Caki2 (cell line): ENCODE measurements around the gene SLC37A1. TPM values are rescaled to one million over a fixed set of nuclear protein-coding genes. Genes with fewer than 3 reads are reported as not detected.
"Not testable (repeated sequence)": the region's sequence is repeated elsewhere in the genome, so short reads cannot be mapped to it uniquely, and the experiment has no call there.

Experiments
- DNase-seq: peaks from one replicate; pipeline ENCODE4 v3.0.0-alpha.2; 2015; ENCODE audit warnings: low read depth
- in situ Hi-C: cut with HindIII; loops from 2 replicates; pipeline ENCODE4 v1.10.0; 2016; ENCODE audit warnings: low sequenced_read_pairs, low pct_unique_long_range_greater_than_20kb, mixed read lengths
- total RNA-seq: library from RNA; depleted of rRNA; stranded (reverse); fragments of >200 nt; shearing (Covaris generic); gene quantifications from 2 replicates; pipeline ENCODE4 v1.2.3, GENCODE V29; 2014; ENCODE audit warnings: low replicate concordance

The SLC37A1 gene
- total RNA-seq, 1 experiment from 2014 or later = 39.8 TPM

DNA sequence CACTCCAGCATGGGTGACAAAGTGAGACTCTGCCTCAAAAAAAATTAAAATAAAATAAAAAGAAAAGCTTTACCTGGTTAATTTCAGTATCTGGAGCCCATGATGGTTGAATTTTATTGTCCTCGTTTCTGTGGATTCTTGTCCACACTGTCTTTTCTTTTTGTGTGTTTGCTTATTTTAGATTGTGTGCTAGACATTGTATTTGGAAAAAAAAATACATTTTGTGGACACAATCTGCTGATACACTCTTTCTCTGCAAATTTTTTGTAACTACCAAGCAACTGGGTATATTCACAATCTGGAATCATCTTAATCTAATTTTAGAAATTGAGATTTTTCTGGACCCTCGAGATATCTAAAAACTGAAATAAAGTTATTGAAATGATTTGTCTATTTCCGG lies 98.2 kb downstream of the SLC37A1 start:
- no peak for DNase-seq
- in situ Hi-C loops = no loop called here

DNA sequence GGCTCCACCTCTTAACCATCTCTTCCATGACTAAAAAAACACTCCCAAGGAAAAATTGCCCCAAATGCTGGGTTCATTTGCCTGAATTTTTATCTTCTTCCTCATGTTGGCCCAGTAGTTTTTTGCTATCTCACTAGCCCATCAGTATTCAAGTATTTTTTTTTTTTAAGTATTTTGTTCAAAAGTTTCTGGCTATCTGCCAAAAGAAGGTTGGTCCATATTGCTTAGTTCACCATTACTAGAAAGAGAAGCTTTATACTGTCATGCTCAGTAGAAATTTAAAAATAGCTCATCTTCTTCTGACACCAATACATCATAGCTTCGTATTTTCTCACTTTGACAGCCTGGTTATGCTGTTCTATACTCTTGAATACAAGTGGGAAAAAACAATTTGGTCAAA lies 98.7 kb downstream of the SLC37A1 start:
- in situ Hi-C loops = no loop called here
- DNase-seq = no peak

DNA sequence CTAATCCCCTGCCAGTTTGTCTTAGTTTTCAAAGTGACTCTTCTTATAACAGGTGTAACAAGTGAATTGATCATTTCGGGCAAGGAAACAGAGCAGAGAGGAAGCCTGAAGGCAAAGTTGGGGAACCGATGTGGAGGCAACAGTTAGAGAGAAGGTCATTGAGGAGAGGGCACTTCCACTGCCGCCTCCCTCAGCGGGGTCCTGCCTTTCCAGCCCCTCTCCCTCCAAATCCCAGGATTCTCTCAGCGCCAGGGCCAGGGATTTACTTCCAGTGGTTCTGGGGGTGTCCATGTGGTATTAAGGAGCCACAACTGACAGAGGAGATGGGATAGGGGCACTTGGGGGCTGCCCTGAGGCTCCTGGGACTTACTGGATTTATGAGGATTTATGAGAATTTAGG lies 100.1 kb downstream of the SLC37A1 start:
- in situ Hi-C loops = no loop called here
- no peak for DNase-seq

- in situ Hi-C loops = no loop called here
- no peak for DNase-seq
These were observed 100.7 kb downstream of the SLC37A1 start for GRCh38 chr21:42614396-42614795.

DNA sequence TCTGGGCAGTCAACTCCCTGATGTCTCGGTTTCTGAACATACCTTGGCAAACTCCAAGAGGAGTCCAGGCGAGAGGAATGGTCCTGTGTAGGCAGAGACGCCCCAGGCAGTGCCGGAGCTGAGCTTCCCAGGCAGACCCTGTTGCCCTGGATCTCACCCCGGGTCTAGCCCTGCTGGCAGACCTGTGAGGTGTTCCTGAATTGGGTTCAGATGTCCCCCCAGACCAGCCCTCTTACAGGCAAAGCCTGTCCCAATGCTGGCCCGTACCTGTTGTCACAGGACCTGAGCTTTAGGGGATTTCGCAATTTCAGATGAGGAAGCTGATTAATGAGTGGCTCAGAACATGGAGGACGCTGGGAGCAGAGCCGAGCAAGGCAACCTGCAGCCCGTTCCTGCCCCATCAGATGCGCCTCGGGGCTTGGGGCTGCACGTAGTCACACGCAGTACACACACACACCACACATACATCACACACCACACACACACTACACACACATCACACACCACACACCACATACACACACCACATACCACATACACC lies 101.2 kb downstream of the SLC37A1 start:
- in situ Hi-C loops = no loop called here
- DNase-seq = peak; percentile 51

GRCh38 chr21:42615377-42615776 lies 101.7 kb downstream of the SLC37A1 start:
- in situ Hi-C loops, DNase-seq: not testable (repeated sequence)

GRCh38 chr21:42615924-42616323 lies 102.3 kb downstream of the SLC37A1 start:
- in situ Hi-C loops = no loop called here
- DNase-seq = no peak

- in situ Hi-C loops = no loop called here
- no peak for DNase-seq
These were observed 102.8 kb downstream of the SLC37A1 start for GRCh38 chr21:42616446-42616845.

DNA sequence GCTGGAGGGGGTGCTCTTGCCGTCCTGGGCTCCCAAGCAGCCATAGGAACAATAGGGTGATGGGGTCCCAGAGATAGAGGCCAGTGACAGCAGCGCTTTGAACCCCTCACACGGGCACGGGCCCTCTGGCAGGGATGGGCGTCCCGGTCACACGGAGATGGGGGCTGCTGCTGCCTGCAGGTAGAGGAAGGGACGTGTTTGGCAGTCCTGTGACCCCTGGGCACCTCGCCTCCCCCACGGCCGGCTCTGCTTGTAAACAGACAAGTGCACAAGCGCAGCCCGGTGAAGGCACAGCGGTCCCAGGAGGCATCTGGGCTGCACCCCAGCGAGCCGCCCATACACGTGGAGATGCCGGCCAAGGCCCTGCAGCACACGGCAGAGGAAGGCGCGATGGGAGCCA lies 103.3 kb downstream of the SLC37A1 start:
- no peak for DNase-seq
- in situ Hi-C loops = no loop called here

DNA sequence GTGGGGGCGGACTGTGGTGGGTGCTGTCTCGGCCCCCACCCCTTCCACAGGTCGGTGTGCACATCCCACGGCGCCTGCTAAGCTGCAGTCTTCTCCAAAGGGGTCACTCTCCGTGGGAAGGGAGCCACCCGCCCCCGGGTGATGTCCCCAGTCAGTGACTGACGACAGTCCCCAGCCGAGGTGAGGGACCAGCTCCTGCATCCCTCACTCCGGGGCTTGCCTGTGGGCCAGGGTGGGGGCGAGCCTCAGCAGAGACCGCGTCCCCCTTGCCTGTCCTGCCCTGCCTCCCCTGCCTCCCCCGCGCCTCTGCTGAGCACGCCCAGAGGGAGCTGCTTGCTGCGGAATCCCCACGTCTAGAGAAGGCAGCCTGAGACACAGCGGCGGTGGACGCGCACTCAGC lies 103.8 kb downstream of the SLC37A1 start:
- DNase-seq = no peak
- in situ Hi-C loops = no loop called here

DNA sequence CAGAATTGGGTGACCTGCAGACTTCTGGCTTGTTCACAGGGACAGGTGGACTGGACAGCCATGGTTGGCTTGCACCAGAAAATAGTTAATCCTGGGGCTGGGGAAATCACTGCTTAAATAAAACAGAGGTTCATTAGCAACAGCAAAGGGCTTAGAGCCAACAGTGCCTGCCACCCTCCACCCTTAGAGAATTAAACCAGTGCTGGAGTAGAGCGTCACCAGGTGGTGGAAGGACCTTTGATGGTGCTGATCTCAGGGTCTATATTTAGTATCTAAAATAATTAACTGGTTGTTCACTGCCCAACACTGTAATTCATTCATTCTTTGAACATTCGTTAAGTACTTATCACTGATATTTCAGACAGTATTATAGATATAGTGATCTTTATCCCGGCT lies 105.1 kb downstream of the SLC37A1 start:
- DNase-seq = no peak
- in situ Hi-C loops = no loop called here

GRCh38 chr21:42619166-42619565 lies 105.5 kb downstream of the SLC37A1 start:
- in situ Hi-C loops = no loop called here
- no peak for DNase-seq

DNA sequence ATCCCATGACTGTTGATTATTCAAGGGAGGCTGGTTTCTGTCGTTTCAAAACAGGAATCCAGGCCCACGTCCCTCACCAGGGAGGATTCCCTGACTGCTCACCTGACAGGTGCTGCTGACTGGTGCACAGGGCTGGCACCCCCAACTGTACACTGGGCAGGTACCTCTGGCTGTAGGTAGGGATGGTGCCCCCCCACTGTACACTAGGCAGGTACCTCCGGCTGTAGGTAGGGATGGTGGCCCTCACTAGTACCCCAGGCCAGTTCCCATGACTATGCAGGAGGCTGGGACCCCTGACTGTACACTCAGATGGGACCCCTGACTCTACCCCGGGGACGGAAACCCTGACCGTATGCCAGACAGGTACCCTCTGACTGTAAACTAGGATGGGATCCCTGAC lies 106.2 kb downstream of the SLC37A1 start:
- DNase-seq = no peak
- in situ Hi-C loops = no loop called here

DNA sequence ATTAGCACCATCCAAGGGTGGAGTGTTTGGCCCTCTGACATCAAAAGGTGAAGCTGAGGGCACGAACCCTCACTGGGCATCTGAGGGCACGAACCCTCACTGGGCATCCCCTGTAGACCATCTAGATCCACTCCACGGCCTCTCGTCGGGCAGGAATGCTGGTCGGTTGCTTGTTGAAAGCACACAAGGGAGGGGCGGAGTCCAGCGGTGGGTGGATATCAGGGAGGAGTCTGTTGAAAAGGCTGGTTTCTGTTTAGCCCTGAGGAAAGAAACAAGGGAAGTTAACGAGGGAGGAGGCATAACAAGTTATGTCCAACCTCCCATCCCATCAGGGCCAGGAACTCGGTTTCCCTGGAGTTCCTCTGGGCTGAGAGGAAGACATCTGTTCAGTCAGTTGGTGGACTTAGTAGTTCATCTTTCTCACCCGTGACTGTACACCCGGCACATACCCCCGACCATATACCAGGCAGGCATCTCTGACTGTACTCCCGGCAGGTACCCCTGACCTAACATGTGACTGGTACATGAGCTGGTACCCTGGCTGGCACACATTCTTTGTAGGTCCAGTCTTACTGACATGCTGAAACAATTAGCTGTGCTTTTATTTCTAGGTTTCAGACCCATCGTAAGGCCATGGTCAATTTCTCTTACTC lies 107.6 kb downstream of the SLC37A1 start:
- DNase-seq = peak; percentile 61

GRCh38 chr21:42621819-42622177 lies 108.1 kb downstream of the SLC37A1 start:
- peak; percentile 77 for DNase-seq
- in situ Hi-C loops = no loop called here

More for the DNA sequence above, 107.6 kb downstream of the SLC37A1 start:
- in situ Hi-C loops = no loop called here

DNA sequence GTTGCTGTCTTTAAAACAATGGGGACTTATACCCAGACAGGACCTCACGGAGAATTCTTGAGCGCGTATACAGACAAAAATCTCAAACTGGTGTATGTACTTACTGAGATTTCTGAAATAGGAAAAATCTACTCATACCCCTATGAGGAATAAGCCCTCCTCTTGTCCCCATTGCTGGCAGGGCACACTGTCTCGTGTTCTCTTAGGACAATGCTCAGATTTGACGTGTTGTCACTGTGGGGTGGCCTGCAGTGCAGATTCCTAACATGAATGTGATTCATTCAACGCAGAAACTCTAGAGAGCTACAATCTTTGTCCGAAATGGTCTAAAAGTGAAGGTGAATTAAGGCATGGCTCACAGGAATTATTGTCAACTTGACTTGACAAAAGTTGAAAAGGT lies 108.6 kb downstream of the SLC37A1 start:
- no peak for DNase-seq
- in situ Hi-C loops = no loop called here

- in situ Hi-C loops = no loop called here
- DNase-seq = no peak
These were observed 110.0 kb downstream of the SLC37A1 start for GRCh38 chr21:42623694-42624093.

DNA sequence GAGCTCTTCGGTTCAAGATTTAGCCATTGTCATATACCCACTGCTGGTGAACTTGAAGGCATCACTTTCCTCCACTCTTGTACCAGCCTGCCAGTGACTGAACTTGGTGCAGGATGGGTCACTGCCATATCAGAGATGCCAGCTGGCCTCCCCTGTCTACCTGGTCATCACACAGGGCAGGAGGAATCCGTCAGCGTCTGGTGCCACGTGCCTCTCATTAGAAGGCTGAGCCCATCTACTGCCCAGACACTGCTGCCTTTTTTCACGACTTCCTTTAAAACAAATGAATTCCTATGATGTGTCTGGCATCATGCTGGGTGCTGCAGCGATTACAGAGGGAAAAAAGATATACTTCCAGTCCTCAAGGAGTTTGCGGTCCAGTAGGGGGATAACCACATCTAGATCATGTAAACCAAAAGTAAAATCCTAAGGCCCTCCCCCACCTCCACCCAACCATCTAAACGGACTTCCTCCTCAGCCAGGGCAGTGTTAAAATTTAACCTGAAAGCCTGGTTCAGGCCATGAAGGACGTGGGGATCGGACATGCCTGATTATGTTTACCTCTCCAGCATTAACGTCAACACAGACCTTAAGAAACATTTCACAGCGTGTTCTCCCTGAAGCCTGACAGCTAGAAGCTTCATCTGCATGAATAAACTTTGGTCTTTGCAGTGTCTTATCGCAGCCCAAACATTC lies 110.6 kb downstream of the SLC37A1 start:
- DNase-seq = peak; percentile 91

DNA sequence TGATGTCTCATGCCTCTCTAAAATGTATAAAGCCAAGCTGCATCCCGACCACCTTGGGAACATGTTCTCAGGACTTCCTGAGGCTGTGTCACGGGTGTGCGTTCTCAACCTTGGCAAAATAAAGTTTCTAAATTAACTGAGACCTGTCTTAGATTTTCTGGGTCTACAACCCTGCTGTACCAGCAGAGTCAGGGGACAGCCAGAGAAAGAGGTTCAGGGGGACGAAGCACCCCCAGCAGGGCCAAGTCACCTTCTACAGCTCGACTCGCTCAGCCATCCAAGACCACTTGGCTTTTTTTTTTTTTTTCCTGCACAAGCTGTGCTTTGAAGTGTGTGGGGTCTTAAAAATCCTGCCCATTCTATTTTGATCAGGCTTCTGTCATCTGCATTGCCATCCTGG lies 111.3 kb downstream of the SLC37A1 start:
- in situ Hi-C loops = no loop called here
- no peak for DNase-seq

More for the DNA sequence above, 110.6 kb downstream of the SLC37A1 start:
- in situ Hi-C loops = no loop called here

DNA sequence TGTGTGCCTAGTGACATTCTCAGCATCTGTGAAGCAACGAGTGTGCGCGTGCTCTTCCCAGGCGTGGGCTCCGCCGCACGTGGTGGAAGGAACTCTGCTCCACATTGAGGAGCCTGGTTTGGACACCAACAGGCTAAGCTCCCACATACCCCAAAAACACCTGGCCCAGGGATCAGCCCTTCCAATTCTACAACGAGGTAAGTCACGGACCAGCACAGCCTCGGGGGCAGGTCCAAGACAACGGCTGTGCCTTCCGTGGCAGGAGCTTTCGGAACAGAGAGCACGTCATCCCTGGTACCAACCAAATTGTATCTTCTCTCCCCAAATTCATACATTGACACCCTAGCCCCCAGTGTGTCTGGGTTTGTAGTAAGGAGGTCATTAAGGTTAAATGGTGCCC lies 112.5 kb downstream of the SLC37A1 start:
- no peak for DNase-seq
- in situ Hi-C loops = no loop called here
